ENCODE results near the gene DYNLT4. TPM values are rescaled to one million over a fixed set of nuclear protein-coding genes. Genes with fewer than 3 reads are reported as not detected.
"Not testable (repeated sequence)": the region's sequence is repeated elsewhere in the genome, so short reads cannot be mapped to it uniquely, and the experiment has no call there.

DYNLT4 gene
- total and polyA plus RNA-seq, 2 donors (not counting 3 experiments of a cell fraction or from before 2014, with no cell fraction given) = 0.46 to 0.62 TPM

- no peak overlapping the region for H3K27ac ChIP-seq (ENCODE audit: insufficient read depth, low read depth, low read length)
- no peaks in the 10 kb centered on the region for H4K20me1 ChIP-seq (replicated peaks; ENCODE audit: control insufficient read depth, extremely low read depth, insufficient read depth, low read length)
- no peak overlapping the region for H2AFZ ChIP-seq (ENCODE audit: low read depth, low read length)
- H3K4me3 ChIP-seq (replicated peaks in 1 of 3; ENCODE audit: insufficient read depth in 1 of 3, low read depth in 1 of 3, low read length in 3 of 3) = no peak overlapping the region
- FAIRE-seq (no peak), DNase-seq (ENCODE audit: low read depth, low spot score) (no peak)
- no peaks in the 10 kb centered on the region for H3K79me2 ChIP-seq (ENCODE audit: control insufficient read depth, insufficient read depth, low read length)
- CTCF ChIA-PET = no interaction called here
- POLR2A ChIA-PET = no interaction called here
- dilution Hi-C loops (cut with MboI; ENCODE audit: extremely low pct_ligation_motif_present, low sequenced_read_pairs) (no loop called here), intact Hi-C loops (cut with micrococcal nuclease) (loop anchor here (10.0 kb wide), 1 partner anchor 655 kb away; the partner anchor contains the start of gene TESK2)
- no peak overlapping the region for H3K4me2 ChIP-seq (ENCODE audit: insufficient read depth, low read length)
- no peaks in the 10 kb centered on the region for H3K36me3 ChIP-seq (ENCODE audit: control insufficient read depth in 2 of 2, extremely low read depth in 1 of 2, insufficient read depth in 2 of 2, low read length in 2 of 2)
- no peaks in the 10 kb centered on the region for H3K9me3 ChIP-seq (replicated peaks; ENCODE audit: control insufficient read depth, insufficient read depth, low read length)
- TF ChIP-seq MAX (IDR thresholded peaks at IDR 0.05; ENCODE audit: insufficient read depth, insufficient read length) = no peak
- TF ChIP-seq JUN (IDR thresholded peaks at IDR 0.05; ENCODE audit: borderline replicate concordance, insufficient read depth, insufficient read length, low read depth) = no peak
- H3K4me1 ChIP-seq (ENCODE audit: control insufficient read depth, extremely low read depth, insufficient read depth, low read length) = no peaks in the 10 kb centered on the region
- no TSS peak for BruUV-seq (replicated peaks)
- H3K9me1 ChIP-seq (replicated peaks; ENCODE audit: control insufficient read depth, extremely low read depth, insufficient read depth, low read length) = no peaks in the 10 kb centered on the region
- H3K9ac ChIP-seq (replicated peaks; ENCODE audit: extremely low read depth, insufficient read depth, low read length) = no peak overlapping the region
- H3K27me3 ChIP-seq (ENCODE audit: control insufficient read depth in 2 of 2, insufficient read depth in 2 of 2, low read length in 2 of 2) = no peaks in the 10 kb centered on the region
These were observed 32.4 kb upstream of the DYNLT4 start for GRCh38 chr1:44839576-44839975.

GRCh38 chr1:44838294-44838693 is 31.1 kb upstream of the DYNLT4 start:
- DNase-seq (ENCODE audit: low read depth, low spot score); H4K20me1 ChIP-seq (replicated peaks; ENCODE audit: control insufficient read depth, extremely low read depth, insufficient read depth, low read length); H3K36me3 ChIP-seq (ENCODE audit: control insufficient read depth in 2 of 2, extremely low read depth in 1 of 2, insufficient read depth in 2 of 2, low read length in 2 of 2); H3K4me2 ChIP-seq (ENCODE audit: insufficient read depth, low read length); H3K4me1 ChIP-seq (ENCODE audit: control insufficient read depth, extremely low read depth, insufficient read depth, low read length); H3K27me3 ChIP-seq (ENCODE audit: control insufficient read depth in 2 of 2, insufficient read depth in 2 of 2, low read length in 2 of 2); H2AFZ ChIP-seq (ENCODE audit: low read depth, low read length); H3K4me3 ChIP-seq (replicated peaks in 1 of 3; ENCODE audit: insufficient read depth in 1 of 3, low read depth in 1 of 3, low read length in 3 of 3); dilution Hi-C loops (cut with MboI; ENCODE audit: extremely low pct_ligation_motif_present, low sequenced_read_pairs); H3K9me3 ChIP-seq (replicated peaks; ENCODE audit: control insufficient read depth, insufficient read depth, low read length); H3K9me1 ChIP-seq (replicated peaks; ENCODE audit: control insufficient read depth, extremely low read depth, insufficient read depth, low read length); H3K27ac ChIP-seq (ENCODE audit: insufficient read depth, low read depth, low read length); POLR2A ChIA-PET; FAIRE-seq; H3K79me2 ChIP-seq (ENCODE audit: control insufficient read depth, insufficient read depth, low read length); H3K9ac ChIP-seq (replicated peaks; ENCODE audit: extremely low read depth, insufficient read depth, low read length); BruUV-seq (replicated peaks): not testable (repeated sequence)
- CTCF ChIA-PET = interaction anchor here (0.9 to 4.1 kb wide), 2 partner anchors 38 to 173 kb away, joined by 3 to 60 read pairs; partner anchors contain the start of genes HECTD3, PLK3 and UROD
- intact Hi-C loops (cut with micrococcal nuclease) = loop anchor here (10.0 kb wide), 1 partner anchor 657 kb away; the partner anchor contains the start of gene TESK2
